NB4 (cell line): ENCODE results near the gene EIF4EBP2.

Experiments used
- MYC ChIP-seq: IDR thresholded peaks from 2 replicates; pipeline ENCODE4 v1.6.1; 2011; ENCODE audit warnings: low read depth, low read length
- TF ChIP-seq, protein P1 (sequence below): IDR thresholded peaks from one replicate; pipeline ENCODE4 v1.5.1; 2012; ENCODE audit warnings: low read depth, low read length
- TF ChIP-seq, protein P2 (sequence below): IDR thresholded peaks from 2 replicates; pipeline ENCODE4 v1.6.1; 2011; ENCODE audit warnings: low read depth, low read length

DNA sequence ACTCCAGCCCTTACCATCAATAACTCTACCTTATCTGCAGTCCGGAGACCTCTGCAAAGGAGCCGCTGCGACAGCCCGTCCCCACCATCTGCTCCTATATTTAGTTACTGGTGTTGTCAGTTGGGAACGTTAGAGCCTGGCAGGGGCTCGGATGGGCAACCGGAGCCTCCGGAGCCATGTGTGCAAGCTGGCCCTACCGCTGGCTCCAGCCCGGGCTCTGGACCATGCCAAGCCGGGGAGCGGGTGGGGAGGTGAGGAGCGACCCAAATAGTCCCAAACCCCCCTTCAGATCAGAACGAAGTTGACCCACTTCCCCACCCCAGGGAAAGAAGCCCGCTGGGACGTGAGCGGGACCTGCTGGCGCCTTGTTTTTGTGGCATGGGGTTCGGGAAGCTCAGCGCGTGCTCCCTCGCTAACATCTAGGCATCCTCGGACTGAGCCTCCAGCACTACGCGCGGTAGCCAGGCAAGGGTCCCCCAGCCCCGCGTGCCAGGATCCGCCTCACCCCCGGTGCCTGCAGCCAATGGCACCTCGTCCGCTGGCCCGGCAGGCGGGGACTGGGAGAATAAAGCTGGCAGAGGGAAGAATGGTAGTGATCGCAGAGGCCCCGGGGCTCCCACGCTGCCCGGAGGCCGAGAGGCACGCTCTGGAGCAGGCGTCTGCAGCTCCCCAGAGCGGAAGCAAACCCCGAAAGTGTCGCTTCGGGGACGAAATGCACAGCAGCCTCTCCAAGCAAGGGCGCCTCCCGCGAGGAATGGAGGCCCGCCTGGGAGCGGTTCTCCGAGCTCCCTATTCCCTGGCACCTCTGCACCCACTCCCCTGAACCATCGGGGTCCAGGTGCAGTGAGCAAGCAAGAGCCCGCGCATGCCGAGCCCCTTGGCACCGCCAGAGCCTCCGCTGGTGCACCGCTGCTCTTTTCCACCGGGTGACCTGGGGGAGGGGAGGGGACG, 22.2 kb upstream of the EIF4EBP2 start:
- TF ChIP-seq, protein P1, sequence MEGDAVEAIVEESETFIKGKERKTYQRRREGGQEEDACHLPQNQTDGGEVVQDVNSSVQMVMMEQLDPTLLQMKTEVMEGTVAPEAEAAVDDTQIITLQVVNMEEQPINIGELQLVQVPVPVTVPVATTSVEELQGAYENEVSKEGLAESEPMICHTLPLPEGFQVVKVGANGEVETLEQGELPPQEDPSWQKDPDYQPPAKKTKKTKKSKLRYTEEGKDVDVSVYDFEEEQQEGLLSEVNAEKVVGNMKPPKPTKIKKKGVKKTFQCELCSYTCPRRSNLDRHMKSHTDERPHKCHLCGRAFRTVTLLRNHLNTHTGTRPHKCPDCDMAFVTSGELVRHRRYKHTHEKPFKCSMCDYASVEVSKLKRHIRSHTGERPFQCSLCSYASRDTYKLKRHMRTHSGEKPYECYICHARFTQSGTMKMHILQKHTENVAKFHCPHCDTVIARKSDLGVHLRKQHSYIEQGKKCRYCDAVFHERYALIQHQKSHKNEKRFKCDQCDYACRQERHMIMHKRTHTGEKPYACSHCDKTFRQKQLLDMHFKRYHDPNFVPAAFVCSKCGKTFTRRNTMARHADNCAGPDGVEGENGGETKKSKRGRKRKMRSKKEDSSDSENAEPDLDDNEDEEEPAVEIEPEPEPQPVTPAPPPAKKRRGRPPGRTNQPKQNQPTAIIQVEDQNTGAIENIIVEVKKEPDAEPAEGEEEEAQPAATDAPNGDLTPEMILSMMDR, result no peak
- TF ChIP-seq, protein P2, sequence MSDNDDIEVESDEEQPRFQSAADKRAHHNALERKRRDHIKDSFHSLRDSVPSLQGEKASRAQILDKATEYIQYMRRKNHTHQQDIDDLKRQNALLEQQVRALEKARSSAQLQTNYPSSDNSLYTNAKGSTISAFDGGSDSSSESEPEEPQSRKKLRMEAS, result peak; percentile 52
- peak; percentile 66 for TF ChIP-seq MYC
